ENCODE measurements around the gene HIC1.

GRCh38 chr17:2020721-2021120 lies 34.2 kb upstream of the HIC1 start:
- TF ChIP-seq CTCF (conservative IDR thresholded peaks at IDR 0.05; ENCODE audit: low read length) (no peak), EZH2phosphoT487 (IDR thresholded peaks at IDR 0.05; ENCODE audit: borderline replicate concordance, low read depth, low read length) (no peak)

Data from OCI-LY7 (cell line).